NAMALWA (cell line): Measurements from ENCODE around the gene PTPRM.

Experiments used
- DNase-seq: peaks from one replicate; pipeline ENCODE4 v3.0.0-alpha.2; 2015; ENCODE audit warnings: low spot score

The PTPRM gene

GRCh38 chr18:7671105-7671504, 104.0 kb downstream of the PTPRM start:
- DNase-seq = no peak

- DNase-seq = no peak
These were observed 109.2 kb downstream of the PTPRM start for GRCh38 chr18:7676253-7676873.

- no peak for DNase-seq
These were observed 109.9 kb downstream of the PTPRM start for GRCh38 chr18:7677001-7677400.

- no peak for DNase-seq
These were observed 110.3 kb downstream of the PTPRM start for GRCh38 chr18:7677424-7677823.

DNA sequence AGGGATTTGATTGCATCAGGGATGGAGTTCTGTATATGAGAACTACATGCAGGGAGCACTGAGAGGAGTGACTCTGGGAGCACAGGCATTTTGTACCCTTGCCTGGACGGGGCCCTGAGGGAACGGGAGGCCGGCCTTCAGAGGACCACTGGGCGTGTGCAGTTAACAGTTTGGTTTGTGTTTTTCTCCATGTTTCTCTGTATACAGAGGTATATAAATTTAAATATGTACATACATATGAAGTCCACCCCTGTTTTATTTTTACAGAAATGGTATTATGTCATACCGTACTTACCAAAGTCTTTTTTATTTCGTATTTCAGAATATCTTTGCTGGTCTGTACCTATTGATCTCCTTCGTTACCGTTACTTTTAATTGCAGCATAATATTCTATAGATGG, 111.3 kb downstream of the PTPRM start:
- DNase-seq = no peak

DNA sequence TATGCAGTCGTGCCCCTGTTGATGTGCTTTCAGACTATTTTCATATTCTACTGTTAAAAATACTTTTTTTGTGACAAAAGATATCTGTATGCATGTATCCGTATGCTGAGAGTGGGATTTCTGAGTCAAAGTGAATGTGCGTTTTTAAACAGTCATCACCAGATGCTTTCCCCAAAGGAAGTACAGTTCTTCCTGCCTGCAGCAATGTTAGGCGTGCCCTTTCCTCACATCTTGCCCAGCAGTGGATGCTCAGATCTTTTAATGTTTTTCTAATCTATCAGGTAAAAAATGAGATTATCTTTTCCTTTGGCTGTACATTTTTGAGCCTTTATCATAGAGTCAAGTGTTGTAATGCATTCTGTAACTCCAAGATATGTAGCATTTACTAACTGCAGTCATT, 111.7 kb downstream of the PTPRM start:
- DNase-seq = no peak

GRCh38 chr18:7681298-7681697, 114.2 kb downstream of the PTPRM start:
- no peak for DNase-seq

DNA sequence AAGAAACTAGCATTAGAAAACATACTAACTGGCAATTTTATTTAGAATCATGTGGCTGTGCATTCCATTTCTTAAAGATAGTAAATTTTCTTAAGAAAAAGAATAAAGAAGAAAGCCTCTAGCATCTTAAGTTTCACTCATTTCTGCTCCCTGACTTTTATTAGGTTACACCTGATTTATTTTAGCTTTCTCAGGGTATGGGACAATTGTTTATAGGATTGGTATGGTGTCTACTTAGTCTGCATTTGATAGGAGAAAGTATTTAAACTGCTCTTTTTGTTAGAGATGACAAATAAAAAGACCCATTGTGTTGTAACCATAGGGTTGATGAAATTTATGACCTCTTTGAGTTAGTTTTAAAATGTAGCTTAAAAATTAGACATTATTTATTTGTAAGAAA, 115.2 kb downstream of the PTPRM start:
- DNase-seq = no peak

DNA sequence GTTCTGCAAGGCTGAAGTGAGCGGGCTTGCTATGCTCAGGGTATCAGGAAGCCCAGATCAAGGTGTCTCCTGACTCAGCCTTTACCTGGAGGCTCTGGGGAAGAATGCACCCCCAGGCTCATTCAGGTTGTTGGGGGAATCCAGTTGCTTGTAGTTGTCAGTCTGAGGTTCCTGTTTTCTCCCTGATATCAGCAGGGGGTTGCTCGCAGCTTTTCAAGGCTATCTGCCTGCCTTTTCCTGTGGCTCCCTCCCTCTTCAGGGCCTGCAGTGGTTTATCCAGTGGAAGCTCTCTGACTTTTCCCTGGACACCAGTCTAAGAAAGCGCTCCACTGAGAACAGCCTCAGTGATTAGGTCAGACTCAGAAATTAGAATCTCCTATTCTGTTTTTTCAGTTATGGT, 116.6 kb downstream of the PTPRM start:
- DNase-seq = no peak

- no peak for DNase-seq
These were observed 117.2 kb downstream of the PTPRM start for GRCh38 chr18:7684357-7684756.

DNA sequence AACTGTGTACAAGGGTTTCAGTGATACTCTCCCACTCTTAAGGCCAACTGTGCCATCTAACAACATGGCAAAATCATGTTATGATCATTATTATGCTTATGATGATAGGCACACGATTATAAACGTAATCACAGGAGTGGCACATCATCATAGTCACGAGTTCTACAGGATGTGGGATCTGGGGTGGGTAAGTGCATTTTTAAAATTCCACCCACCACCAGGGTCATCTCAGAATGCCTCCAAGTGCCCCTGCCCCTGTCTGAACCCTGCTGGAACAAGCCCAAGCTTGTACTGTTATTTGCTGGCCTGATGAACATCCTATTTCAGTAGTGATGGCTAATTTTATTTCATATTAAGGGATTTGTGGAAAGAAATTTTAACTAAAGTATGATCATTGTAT, 117.8 kb downstream of the PTPRM start:
- no peak for DNase-seq

GRCh38 chr18:7686278-7686677, 119.2 kb downstream of the PTPRM start:
- DNase-seq = no peak

GRCh38 chr18:7688580-7688979, 121.5 kb downstream of the PTPRM start:
- no peak for DNase-seq

- DNase-seq = no peak
These were observed 124.1 kb downstream of the PTPRM start for GRCh38 chr18:7691206-7691605.

DNA sequence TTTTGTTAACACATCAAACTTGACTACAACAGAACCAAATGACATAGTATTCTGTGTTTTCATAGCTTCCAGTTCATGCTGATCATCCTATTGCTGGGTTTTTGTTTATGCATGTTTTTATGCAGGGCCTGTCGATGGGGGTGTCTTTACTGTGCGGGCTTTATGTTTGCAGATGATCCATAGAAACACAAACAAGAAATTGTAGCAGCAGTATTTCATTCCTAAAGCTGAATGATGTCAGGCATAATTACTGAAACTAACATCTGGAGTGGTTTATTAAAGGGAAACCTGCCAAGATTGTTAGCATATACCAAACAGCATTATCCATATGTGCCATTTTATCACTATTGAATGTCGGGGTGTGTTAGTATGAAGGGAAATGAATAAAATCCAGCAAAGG, 129.7 kb downstream of the PTPRM start:
- DNase-seq = no peak

DNA sequence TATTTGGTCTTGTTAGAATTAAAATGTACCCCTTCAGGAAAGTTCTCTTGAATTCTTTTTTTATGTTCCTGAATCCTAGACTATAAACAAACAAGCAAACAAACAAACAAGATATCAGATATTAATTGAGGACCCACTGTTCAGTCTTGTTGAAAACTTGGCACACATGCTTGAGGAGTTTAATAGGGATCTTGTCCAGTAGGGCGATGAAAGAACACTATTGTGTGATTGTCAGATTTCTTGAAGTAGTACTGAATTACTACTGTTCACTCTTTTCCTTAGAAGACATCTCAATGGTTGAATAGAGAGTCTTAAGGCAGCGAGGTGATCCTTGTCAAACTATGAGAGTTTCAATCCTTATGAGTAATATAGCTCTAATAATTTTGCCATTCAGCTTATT, 130.2 kb downstream of the PTPRM start:
- DNase-seq = no peak

DNA sequence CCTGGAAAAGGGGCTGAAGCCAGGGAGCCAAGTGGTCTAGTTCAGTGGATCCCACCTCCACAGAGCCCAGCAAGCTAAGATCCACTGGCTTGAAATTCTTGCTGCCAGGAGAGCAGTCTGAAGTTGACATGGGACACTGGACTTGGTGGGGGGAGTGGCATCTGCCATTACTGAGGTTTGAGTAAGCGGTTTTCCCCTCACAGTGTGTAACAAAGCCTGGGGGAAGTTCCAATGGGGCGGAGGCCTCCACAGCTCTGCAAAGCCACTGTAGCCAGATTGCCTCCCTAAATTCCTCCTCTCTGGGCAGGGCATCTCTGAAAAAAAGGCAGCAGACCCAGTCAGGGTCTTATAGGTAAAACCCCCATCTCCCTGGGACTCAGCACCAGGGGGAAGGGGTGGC, 144.4 kb downstream of the PTPRM start:
- no peak for DNase-seq

GRCh38 chr18:7720395-7720794, 153.3 kb downstream of the PTPRM start:
- no peak for DNase-seq

DNA sequence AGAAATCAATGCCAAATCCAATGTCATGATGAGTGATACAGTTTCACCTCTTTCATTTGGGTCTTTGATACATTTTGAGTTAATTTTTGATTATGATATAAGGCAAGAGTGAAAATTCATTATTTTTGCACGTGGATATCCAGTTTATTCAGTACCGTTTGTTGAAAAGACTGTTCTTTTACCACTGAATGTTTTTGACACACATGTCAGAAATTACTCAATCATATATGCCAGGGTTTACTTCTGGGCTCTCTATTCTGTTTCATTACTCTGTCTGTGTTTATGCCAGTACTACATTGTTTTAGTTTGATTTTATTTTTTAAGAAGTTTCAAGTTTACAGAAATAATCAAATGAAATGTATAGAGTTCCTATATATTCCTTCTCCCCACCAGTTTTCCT, 154.4 kb downstream of the PTPRM start:
- DNase-seq = no peak

GRCh38 chr18:7722955-7723354, 155.8 kb downstream of the PTPRM start:
- no peak for DNase-seq

DNA sequence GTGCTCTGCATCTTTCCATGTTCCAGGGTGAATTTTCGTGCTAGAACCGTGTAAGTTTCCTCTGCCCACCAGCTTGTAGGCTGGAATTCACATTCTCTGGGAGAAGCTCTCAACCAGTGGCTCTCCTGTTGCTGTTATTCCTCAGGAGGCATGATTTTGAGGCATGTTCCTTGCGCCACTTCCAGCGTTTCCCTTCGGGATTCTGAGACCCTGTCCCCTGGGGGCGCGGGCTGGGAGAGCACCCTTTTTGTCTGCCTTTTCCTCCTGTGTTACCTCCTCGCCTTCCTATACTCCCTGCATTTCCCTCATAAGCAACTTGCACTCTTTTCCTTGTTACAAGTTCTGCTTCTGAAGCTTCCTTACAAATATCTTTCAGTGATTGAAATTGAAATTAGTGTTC, 156.4 kb downstream of the PTPRM start:
- no peak for DNase-seq

GRCh38 chr18:7725473-7725872, 158.4 kb downstream of the PTPRM start:
- no peak for DNase-seq

DNA sequence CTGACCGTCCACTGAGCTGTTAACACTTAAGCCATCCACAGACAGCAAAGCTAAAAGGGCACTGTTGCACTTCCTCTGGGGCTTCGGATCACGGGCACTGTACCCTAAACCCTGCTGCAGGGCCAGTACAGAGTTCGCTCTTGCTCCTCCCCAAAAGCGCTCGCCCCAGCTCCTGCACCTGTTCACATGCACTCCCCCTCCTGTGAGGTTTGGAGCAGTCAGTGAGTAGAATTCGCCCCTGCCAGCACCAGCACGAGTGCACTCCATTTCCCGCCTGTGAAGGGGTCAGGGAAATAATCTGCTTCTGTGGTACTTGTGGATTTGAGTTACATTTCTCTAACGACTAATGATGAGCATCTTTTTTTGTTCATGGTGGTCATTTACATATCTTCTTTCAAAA, 158.8 kb downstream of the PTPRM start:
- DNase-seq = no peak

- no peak for DNase-seq
These were observed 159.4 kb downstream of the PTPRM start for GRCh38 chr18:7726522-7726921.
